Mesenteric fat pad (tissue), 1 donor: ENCODE results near the gene GNG12. TPM values are rescaled to one million over a fixed set of nuclear protein-coding genes. Genes with fewer than 3 reads are reported as not detected.

Experiments used
- DNase-seq: peaks from one replicate; pipeline ENCODE4 v3.0.0-alpha.2; 2020; ENCODE audit warnings: low spot score
- total RNA-seq: library from RNA; stranded (reverse); fragmentation: NEBNext Ultra II Directional; extraction: Animal tissue kit (Norgen Biotek cat#: 25700); gene quantifications from one replicate; pipeline ENCODE4 v1.2.1, GENCODE V29; 2021
- donor health status: DM: yes; HTN: yes; CAD: no.

Gene GNG12
- total RNA-seq, 1 donor from 2014 or later, result 128 TPM

DNA sequence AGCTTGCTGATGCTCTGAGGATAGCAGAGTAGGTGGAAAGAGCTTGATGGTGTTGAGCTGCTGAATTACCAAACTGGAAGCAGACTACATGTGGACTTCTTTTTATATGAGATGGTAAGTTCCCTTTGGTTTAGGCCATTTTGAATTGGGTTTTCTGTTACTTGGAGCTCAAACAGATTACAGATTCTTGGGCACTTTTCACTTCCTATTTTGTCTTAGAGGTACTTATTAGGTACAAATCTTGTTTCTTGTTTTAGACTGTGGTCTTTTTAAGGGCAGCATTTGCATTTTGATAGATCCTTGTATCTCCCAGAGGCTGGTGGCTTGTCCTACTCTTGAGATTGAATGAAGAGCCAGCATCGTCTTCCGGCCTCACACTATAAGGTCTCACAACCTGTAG, 78.1 kb downstream of the GNG12 start:
- DNase-seq, result no peak

DNA sequence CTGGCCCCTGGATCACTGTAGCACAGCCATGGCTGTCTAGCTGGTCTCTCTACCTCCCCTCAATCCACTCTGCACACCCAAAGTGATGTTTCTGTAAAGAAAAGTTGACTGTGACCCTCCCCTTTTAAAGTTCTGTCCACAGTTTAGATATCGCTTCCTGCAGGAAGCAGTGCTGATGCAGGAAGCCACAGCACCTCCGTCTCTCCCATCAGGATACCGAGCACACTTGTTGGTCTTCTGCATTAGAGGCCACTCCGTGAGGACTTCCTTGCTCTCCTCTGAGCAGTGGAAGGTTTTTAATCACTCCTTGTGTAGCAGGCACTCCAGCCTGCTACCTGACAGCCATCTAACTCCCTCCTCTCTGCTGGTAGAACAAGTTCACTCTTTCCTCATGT, 78.7 kb downstream of the GNG12 start:
- no peak for DNase-seq

DNA sequence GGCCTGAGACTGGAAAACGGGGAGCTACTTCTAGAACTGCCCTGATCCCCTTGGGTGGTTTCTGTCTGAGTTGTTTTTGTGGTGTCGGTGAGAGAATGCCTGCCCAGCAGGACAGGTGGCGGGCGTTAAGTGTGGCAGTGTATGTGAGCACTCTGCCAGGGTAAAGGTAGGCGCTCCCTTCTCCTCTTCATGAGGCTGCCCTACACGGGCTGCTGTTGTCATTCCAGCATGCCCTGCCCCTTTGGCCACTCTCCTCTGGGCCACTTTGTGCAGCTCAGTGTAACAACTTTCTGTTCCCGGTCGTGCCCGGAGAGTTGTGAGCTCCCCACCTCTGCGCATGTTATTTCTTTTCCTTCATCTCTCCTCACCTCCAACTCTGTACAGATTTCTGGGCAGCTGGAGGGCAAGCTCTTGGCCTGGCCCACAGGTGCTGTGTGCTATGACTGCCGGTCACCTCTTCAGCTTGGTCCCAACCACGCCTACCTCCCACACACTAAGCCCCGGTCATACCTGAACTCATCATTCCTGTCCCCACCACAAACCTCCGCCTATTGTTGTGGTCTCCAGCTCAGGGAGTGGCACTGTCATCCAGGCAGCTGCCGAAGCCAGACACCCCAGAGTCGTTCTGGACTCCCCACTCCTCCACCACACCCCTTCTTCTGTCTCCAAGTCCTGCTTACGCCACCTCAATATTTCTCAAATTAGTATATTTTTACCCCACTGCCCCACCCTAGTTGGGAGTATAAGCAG, 79.3 kb downstream of the GNG12 start:
- no peak for DNase-seq

DNA sequence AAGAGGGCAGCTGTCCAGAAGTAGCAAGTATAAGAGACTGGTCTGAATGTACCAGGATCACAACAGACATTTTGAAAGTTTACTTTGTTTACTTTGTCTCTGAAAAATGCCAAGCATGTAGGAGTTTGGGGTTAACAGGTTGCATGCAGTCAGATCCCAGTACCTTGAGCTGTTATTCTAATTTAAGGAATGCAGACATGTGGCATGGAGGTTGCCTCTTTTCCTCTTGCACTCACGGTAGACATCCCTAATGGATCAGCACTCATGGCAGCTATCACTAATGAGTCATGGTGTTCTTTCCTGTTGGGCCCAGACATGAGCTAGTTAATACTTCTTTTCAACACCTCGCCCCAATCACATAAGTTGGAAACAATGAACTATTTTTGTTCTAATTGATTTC, 81.0 kb downstream of the GNG12 start:
- no peak for DNase-seq

DNA sequence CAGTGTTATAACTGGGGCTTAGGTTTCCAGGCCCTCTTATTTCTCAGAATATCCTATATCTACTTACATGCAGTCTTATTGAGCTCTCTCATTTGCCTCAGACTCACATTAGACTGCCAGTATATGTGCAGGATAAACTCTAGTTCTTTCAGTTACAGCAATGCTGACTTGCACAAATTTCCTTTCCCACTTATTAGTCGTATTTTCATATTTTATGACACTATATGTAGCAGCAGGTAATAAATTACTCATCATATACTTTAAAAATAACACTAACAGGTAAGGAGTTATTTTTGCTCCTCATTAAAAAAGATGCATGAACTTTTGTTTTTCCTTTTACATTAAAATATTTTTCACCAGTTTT, 82.6 kb downstream of the GNG12 start:
- no peak for DNase-seq

DNA sequence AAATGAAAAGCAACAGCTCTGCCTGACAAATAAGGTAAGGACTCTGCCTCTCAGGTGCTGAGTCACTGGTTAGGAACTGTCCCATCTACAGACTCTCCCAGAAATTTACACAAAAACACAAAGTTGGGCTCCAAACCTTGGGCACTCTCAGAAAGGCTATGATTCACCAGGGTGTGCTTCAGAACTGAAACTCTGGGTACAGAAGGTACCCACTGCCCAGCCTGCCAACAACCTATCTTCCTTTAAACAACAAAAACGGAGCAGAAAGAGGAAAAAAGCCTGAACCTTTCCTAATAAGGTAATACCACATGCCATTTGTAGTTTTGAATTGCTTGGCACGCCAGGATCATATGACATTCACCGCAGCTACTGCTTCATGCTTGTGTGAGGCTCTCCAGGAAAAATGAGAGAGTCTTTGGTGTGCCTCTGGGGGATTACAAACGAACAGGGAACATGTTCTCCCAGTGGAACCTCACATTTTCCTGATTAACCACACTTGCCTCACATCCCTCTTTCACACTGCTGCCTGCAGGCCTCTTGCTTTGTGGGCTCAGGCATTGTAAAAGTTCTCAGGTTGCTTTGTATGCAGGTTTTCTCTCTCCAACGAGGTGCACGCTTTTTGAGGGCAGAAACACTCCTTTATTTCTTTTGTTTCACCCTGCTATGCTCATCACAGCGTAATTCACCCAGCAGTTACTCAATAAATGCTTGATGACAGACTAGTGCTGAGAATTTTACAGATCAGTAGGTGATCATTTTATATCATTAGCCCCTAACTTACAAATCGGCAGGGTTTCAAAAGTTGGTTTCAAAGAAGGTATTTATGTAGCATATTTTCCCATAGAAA, 83.2 kb downstream of the GNG12 start:
- DNase-seq, result no peak

DNA sequence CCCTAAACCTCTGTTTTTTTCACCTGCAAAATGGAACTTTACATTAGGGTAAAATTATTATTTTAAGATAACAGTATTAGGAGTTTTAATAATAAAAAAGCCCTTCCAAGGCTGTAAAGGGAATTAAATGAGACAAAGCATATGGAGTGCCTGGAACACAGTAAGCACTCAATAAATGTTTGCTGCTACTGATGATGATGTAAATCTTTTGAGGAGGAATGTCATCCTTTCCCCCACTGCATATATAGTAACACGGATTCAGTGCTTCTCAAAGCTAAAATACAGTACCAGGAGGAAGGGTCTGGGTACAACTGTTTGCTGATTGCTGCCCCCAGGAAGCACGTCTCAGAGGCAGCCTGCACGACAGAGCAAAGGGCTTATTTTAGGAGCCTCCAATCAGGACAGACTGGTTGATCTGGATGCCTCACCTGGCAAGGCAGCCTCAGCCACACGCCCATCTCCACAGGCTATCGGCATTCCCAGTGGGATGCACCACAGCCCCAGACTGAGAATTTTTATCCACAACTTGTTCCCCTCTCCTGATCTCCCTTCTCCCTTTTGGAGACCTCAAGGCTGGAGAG, 83.9 kb downstream of the GNG12 start:
- DNase-seq, result no peak

DNA sequence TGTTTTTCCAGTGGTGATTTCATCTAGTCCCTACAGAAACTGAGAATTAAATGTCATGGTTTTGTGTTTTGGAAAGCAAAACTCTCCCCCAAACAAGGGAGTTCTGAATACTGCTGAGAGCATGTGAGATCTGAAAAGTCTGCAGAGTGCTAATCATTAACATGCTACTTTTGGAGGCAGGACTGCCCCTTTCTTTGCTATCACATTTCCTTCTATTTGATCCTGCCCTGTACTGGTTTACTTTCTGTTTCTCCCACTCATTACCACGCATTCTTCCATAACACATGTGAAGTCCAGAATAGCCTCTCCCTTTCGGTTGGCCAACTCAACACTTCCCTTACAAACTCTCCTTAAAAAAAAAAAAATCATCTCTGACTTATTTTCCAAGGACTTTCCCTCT, 84.6 kb downstream of the GNG12 start:
- no peak for DNase-seq

DNA sequence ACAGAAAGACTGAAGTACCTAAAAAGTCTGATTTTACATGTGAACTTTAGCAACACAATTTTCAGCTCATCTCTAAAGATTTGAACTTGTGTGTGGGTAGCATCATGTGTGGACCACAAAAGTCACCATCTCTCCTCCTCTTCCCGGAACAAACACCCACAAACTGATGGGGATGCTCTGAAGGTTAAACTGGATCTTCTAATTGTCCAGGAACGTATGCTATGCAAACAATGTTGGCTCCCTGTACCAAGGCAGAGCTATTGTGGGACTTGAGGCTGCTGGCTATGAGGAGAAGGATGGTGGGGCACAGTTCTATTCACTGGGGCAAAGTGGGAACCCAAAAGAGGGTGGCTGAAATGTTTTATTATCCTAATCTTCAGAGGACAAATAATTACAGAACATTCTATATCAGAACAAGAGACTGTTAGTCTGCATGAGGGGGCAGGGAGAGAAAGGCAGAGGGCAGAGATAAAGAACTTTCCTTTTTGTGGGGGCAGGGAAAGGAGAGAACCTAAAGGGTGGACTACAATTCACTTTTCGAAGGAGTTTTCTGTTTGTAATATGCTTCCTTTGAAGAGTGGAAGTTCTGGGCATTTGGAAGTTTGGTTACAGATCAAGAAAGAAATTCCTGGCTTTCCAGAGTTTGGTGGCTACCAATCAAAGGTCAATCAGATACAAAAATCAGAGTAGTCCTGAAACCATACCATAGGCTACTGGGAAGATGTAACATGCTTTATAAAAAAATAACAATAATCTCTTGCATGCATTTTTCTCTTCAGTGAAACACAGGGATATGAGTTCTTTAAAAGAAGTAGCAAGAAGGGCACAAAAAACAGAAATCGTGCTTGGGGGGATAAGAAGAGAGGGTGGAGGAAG, 85.4 kb downstream of the GNG12 start:
- DNase-seq, result no peak

DNA sequence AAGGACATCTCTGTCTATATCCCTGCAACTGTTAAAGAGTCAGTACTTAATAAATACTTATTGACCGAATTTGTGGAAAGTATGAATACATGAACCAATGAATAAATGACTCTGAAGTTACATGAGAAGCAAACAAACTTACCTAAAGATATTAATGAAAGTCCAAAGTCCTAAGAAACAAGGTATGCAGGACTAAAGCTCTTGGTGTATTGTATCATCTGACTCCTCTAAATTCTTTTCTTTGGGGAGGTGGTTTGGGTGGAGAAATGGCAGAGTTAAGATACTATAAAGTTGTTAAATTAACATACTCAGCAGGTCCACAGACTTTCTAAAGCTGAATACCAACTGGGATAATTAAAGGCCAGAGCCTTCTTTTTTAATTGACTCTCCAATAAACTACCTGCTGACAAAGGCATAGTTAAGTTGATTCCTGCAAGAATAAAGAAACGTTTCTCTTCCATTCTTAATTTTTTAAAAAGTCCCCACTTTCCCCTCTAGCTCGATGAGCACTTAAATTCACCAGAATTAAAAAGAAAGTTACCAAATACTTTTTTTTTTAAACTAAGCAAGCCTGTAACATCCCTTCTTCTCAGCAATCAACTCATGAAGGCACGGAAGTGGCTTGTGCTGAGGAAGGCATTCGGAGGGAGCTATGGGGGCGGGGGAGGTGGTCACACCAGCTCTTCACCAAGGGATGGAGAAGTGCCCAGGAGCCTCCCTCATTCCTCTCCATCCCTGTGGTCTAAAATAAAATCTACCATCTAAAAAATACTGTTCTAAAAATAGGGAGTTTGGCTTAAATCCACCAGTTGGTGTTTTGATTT, 87.2 kb downstream of the GNG12 start:
- no peak for DNase-seq

DNA sequence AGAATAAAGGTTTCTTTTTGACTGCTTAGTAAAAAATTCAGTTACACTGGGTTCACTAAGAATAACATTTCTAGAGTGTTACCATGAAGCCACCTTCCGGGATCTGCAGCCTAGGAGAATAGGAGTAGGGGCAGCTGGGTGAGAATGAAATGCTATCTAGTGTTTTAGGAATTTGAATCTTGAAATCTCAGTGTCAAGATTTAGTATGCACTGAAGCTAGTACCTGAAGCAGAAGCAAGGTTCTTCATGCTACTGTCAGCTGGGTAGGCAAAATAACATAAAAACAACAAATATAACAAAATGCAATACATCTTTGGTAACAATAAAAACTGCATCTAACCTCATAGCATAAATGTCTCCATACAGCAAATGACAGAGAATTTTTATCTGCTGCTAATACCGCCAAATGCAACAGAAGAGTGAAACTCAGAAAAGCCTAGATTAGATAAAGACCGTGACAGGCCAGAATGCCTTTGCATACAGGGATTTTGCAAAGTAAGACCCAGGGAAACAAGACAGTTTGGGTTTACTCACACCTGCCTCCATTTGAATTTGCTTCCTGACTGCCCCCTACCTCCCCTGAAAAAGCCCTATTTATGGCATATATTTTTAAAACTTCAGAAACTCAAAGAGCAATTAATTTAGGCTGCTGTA, 90.1 kb downstream of the GNG12 start:
- no peak for DNase-seq

DNA sequence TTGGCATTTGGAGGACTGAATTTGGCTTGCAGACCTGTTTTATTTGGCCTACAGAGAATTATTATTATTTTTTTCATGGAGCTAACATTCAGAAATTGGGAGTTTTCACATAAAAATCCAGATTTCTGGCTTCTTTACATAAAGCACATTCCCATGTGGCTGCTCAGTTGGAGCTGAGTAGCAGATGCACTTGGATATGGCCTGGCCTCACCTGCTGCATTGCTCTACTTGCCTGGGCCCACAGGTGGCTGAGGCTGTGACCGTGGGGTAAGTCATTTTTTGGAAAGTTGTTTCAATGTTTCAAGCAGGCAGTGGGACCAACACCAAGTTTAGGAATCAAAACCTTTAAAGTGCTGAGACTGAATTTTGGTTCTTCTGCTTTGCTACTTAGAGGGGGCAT, 91.5 kb downstream of the GNG12 start:
- no peak for DNase-seq

DNA sequence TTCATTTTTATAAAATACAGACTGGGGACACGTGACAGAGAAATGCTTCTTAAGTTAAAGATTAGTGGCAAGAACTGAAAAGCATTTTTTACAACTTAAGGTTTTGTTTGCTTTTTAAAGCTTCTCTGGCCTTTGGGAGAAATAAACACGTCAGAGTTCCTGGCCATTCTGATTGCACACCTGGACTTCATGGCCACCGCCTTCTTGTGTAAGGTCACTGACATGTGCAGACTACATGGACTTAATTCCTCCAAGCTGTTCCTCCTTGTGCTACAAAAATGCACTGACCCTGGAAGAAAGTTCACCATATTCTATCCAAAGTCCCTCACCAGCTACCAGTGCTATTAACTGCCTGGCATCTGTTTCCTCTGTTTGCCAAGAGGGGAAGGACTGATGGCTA, 92.1 kb downstream of the GNG12 start:
- no peak for DNase-seq

DNA sequence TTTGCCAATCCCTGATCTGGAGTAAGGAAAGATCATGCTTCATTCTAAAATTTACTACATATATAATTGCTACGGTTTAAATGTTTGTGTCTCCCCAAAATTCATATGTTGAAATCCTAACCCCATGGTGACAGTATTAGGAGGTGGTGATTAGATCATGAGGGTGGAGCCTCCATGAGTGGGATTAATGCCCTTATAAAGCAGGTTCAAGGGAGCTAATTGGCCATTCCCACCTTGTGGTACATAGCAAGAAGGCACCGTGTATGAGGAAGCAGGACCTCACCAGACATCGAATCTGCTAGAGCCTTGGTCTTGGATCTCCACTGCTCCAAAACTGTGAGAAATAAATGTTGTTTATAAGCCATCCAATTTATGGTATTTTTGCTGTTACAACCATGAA, 92.7 kb downstream of the GNG12 start:
- DNase-seq, result no peak

DNA sequence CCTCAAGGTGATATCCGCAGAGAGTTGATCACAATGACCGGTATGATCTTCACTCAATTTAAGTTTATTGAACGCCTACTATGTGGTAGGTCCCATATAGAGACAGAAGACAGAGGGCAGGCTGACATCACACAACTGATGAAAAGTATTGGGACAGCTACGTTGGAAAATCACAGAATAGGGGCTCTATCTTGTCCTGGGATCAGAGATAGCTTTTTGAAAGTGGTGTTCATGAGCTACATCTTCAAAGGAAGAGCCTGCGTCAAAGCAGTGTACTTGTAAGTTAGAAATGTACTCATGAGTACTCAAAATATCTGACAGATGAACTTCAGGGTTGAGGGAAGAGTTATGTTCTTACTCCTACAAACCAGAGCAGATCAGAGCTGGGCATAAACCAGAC, 93.9 kb downstream of the GNG12 start:
- DNase-seq, result no peak

DNA sequence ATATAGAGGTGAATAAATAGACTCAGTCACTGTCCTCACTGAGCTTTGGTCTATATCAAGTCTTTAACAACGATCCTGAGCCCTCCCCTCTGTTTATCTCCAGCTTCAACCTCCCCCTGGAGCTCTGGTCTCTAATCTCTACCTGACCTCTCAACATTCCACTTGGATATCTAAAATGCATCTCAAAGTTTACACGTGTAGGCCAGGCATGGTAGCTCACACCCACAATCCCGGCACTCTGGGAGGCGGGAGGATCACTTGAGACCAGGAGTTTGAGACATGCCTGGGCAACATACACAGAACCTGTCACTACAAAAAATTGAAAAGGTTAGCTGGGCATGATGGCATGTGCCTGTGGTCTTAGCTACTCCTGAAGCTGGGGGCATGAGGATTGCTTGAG, 94.9 kb downstream of the GNG12 start:
- no peak for DNase-seq

DNA sequence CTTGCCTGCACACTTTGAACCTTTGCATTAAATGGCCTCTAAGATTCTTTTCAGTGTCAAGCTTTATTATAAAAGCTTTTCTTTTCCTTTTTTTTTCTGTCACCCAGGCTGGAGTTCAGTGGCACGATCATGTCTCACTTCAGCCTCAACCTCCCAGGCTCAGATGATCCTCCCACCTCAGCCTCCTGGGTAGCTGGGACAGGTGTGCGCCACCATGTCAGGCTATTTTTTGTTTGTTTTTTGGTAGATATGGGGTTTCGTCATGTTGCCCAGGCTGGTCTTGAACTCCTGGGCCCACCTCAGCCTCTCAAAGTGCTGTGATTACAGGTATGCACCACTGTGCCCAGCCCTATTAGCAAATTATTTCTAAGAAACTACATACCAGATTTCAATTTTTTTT, 95.4 kb downstream of the GNG12 start:
- DNase-seq, result no peak

DNA sequence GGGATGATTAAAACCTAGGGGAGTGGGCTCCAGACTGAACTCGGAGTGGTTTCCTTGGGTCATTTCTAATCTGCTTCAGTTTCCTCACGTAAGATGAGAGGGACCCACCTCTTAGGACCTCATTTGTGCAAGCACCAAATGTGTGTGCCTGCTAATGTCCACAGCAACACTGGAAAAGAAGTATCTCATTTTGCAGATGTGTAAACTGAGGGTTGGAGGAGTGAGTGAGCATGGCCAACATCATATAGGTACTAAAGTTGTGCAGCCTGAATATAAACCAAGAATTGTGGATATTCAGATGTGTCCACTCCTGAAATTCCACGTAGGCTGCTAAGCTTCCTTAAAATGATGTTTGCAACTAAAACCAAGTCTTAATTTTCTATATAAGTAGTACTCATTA, 96.5 kb downstream of the GNG12 start:
- no peak for DNase-seq

DNA sequence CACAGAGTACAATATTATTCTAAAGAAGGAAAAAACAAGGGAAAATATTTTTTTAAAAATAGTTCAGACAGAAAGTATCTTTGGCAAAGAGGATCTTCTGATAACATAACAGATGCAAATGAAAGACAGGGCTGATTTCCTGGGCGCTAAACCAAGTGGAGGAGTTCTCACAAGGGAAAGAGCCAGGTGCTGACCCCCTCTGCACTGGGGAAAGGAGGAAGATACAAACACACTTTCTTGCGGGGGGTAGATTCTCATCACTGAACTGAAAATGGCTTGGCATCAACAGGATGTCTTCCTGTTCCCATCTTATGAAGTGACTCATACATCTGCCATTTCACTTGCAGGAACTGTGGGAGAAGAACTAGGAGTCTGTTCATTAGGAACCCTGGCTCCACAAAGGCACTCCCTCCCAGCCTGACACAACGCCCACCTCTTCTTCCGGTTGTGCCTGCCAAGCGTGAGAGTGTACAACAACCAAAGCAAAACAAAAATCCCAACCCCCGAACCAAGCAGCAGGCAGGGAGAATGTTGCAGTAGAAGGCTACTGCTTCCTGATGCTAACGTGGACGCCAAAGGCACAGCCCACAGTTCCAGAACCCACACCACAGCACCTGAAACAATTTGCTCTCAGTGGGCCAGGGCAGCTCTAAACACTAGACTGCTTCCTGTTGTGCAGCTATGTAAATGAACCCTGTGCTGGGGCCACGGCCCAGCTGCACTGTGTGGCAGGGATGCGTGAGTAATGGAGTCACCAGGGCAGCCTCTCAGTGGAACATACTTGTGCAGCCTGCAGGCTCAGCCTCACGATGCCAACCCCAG, 97.2 kb downstream of the GNG12 start:
- DNase-seq, result no peak
